HEK293T (cell line): ENCODE results near the gene ZBTB48.

Experiments used
- BHLHE40 ChIP-seq: fragments of 450-650 bp; IDR thresholded peaks from 2 replicates; pipeline ENCODE4 v1.6.1; 2016; ENCODE audit warnings: mild to moderate bottlenecking, moderate library complexity, borderline replicate concordance
- CTBP1 ChIP-seq: fragments of 450-650 bp; IDR thresholded peaks from 2 replicates; pipeline ENCODE4 v1.6.1; 2016; ENCODE audit warnings: borderline replicate concordance
- ELF4 ChIP-seq: fragments of 450-650 bp; IDR thresholded peaks from 2 replicates; pipeline ENCODE4 v1.6.1; 2017; ENCODE audit warnings: antibody characterized with exemption
- FOXA1 ChIP-seq: fragments of 450-650 bp; IDR thresholded peaks from 2 replicates; pipeline ENCODE4 v1.6.1; 2016; ENCODE audit warnings: mild to moderate bottlenecking
- FOXK2 ChIP-seq: fragments of 450-650 bp; IDR thresholded peaks from 2 replicates; pipeline ENCODE4 v1.6.1; 2016; ENCODE audit warnings: mild to moderate bottlenecking
- FOXM1 ChIP-seq: fragments of 450-650 bp; IDR thresholded peaks from 2 replicates; pipeline ENCODE4 v1.6.1; 2017; ENCODE audit warnings: mild to moderate bottlenecking, borderline replicate concordance
- HDGF ChIP-seq: fragments of 450-650 bp; IDR thresholded peaks from 2 replicates; pipeline ENCODE4 v1.6.1; 2017; ENCODE audit warnings: antibody characterized with exemption, borderline replicate concordance
- LEF1 ChIP-seq: fragments of 450-650 bp; IDR thresholded peaks from 2 replicates; pipeline ENCODE4 v1.6.1; 2017; ENCODE audit warnings: mild to moderate bottlenecking, borderline replicate concordance
- NFRKB ChIP-seq: fragments of 450-650 bp; IDR thresholded peaks from 2 replicates; pipeline ENCODE4 v1.6.1; 2016; ENCODE audit warnings: mild to moderate bottlenecking, moderate library complexity
- SP1 ChIP-seq: fragments of 450-650 bp; IDR thresholded peaks from 2 replicates; pipeline ENCODE4 v1.6.1; 2017
- TARDBP ChIP-seq: fragments of 450-650 bp; IDR thresholded peaks from 2 replicates; pipeline ENCODE4 v1.6.1; 2016
- ZNF384 ChIP-seq: fragments of 450-650 bp; IDR thresholded peaks from 2 replicates; pipeline ENCODE4 v1.6.1; 2016

DNA sequence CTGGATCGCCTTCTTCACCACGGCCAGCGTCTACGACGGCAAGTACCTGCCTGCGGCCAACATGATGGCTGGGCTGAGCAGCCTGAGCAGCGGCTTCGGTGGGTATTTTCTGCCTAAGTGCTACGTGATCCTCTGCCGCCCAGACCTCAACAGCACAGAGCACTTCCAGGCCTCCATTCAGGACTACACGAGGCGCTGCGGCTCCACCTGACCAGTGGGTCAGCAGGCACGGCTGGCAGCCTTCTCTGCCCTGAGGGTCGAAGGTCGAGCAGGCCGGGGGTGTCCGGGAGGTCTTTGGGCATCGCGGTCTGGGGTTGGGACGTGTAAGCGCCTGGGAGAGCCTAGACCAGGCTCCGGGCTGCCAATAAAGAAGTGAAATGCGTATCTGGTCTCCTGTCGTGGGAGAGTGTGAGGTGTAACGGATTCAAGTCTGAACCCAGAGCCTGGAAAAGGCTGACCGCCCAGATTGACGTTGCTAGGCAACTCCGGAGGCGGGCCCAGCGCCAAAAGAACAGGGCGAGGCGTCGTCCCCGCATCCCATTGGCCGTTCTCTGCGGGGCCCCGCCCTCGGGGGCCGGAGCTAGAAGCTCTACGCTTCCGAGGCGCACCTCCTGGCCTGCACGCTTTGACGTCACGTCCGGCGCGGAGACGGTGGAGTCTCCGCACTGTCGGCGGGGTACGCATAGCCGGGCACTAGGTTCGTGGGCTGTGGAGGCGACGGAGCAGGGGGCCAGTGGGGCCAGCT, at the start of gene ZBTB48:
- TF ChIP-seq TARDBP (no peak), SP1 (no peak), LEF1 (no peak), FOXM1 (no peak), HDGF (no peak), FOXA1 (no peak), ZNF384 (no peak), BHLHE40 (no peak), FOXK2 (no peak), ELF4 (no peak), NFRKB (no peak), CTBP1 (no peak)
